ENCODE results near the gene RAB10. TPM values are rescaled to one million over a fixed set of nuclear protein-coding genes. Genes with fewer than 3 reads are reported as not detected.

Gene RAB10
- total RNA-seq, 1 donor from 2014 or later: 135 TPM

DNA sequence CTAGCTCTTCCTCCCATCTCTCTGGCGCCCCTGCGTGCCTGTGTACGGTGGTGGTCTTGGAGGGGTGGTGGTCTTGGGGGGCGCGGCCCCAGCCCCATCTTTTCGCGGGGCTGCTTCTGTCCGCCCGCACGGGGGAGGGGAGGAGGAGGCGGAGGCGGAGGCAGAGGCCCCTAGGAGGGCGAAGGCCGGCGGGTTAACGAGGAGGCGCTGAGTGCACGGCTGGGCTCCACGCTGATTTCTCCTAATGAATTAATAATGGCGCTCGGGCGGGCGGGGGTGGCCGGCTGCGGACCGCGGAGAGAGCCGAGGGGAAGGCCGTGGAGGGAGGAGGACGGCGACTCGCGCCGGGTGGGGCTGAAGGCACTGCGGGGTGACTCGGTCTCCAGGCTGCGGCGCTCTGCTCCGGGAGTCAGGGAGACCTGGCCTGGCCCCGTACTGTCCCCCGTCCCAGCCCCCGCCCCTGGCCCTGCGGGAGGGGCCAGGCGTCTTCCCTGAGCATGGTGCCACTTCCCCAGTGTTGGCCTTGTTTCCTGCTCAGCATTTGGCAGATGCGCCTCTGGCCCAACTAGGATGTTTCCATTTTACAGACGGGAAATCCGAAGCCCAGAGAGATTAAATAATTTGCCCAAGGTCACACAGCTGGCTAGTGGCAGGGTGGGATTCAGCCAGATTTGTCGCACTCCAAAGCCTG, 145.0 kb downstream of the RAB10 start:
- peaks cover 6% of the 10 kb centered on the region for H3K27me3 ChIP-seq
- TF ChIP-seq, protein P1, sequence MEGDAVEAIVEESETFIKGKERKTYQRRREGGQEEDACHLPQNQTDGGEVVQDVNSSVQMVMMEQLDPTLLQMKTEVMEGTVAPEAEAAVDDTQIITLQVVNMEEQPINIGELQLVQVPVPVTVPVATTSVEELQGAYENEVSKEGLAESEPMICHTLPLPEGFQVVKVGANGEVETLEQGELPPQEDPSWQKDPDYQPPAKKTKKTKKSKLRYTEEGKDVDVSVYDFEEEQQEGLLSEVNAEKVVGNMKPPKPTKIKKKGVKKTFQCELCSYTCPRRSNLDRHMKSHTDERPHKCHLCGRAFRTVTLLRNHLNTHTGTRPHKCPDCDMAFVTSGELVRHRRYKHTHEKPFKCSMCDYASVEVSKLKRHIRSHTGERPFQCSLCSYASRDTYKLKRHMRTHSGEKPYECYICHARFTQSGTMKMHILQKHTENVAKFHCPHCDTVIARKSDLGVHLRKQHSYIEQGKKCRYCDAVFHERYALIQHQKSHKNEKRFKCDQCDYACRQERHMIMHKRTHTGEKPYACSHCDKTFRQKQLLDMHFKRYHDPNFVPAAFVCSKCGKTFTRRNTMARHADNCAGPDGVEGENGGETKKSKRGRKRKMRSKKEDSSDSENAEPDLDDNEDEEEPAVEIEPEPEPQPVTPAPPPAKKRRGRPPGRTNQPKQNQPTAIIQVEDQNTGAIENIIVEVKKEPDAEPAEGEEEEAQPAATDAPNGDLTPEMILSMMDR (IDR thresholded peaks at IDR 0.05): no peak
- TF ChIP-seq POLR2A (IDR thresholded peaks at IDR 0.05) (no peak), POLR2AphosphoS5 (IDR thresholded peaks at IDR 0.05; ENCODE audit: insufficient read depth in 1 of 2, low read depth in 1 of 2) (no peak)
- H3K36me3 ChIP-seq: no peaks in the 10 kb centered on the region
- intact Hi-C loops (cut with DNase I): no loop called here
- DNase-seq (ENCODE audit: extremely low spot score in 2 of 2): no peak
- H3K27ac ChIP-seq: no peak overlapping the region
- peak overlapping the region; percentile 37 to 55 for H3K4me3 ChIP-seq
- no peaks in the 10 kb centered on the region for H3K9me3 ChIP-seq
- H3K4me1 ChIP-seq: peaks cover 18% of the 10 kb centered on the region

DNA sequence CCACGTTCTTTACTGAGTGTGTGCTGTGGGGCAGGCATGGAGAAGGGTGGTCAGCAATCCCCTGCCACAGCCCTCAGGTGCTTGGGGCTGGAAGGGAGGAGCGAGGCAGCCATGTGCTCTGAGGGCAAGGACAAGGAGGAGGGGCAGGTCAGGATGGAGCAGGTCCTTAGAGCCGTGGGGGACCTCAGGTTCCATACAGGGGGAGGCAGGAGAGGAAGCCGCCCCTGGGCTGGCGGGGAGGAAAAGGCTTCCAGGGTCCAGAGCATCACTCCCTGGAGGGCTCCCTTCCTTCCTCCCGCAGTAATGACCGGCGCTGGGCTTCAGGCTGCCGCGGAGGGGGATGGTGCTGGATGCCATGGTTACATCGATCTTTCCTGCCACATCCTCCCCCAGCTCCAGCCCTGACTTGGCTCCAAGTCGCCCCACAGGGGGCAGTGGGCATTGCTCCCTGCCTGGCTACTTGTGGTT, 145.6 kb downstream of the RAB10 start:
- no peaks in the 10 kb centered on the region for H3K9me3 ChIP-seq
- no peak for TF ChIP-seq POLR2A (IDR thresholded peaks at IDR 0.05)
- TF ChIP-seq POLR2AphosphoS5 (IDR thresholded peaks at IDR 0.05; ENCODE audit: insufficient read depth in 1 of 2, low read depth in 1 of 2): no peak
- TF ChIP-seq, protein P1 (IDR thresholded peaks at IDR 0.05): no peak
- no peaks in the 10 kb centered on the region for H3K36me3 ChIP-seq
- H3K4me1 ChIP-seq: peaks cover 16% of the 10 kb centered on the region
- peak overlapping the region; percentile 37 to 55 for H3K4me3 ChIP-seq
- no peak for DNase-seq (ENCODE audit: extremely low spot score in 2 of 2)
- peaks cover under 1% of the 10 kb centered on the region for H3K27me3 ChIP-seq
- no peak overlapping the region for H3K27ac ChIP-seq
- intact Hi-C loops (cut with DNase I): no loop called here

DNA sequence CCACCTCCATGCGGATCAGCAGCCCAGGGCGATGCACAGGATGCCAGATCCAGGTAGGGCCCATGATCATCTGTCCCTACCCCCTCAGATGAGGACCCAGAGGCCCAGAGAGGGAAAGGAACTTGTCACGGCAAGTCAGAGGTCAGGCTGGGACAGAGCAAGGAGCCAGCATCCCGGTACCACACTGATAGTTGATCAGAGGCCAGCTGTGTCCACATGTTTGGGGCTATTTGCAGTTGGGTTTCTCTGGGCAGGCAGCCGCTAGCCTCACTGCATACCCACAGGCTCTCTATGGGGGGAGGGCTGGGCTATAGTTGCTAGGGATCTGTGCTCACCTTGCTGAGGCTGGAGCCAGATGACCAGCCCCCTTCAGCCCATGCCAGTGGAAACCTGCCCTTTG, 148.6 kb downstream of the RAB10 start:
- TF ChIP-seq, protein P1 (IDR thresholded peaks at IDR 0.05): no peak
- no peak for TF ChIP-seq POLR2AphosphoS5 (IDR thresholded peaks at IDR 0.05; ENCODE audit: insufficient read depth in 1 of 2, low read depth in 1 of 2)
- TF ChIP-seq POLR2A (IDR thresholded peaks at IDR 0.05): no peak
- Histone ChIP-seq H3K4me3 (no peak overlapping the region), H3K4me1 (peaks cover 24% of the 10 kb centered on the region), H3K27ac (no peak overlapping the region), H3K9me3 (no peaks in the 10 kb centered on the region), H3K27me3 (no peaks in the 10 kb centered on the region), H3K36me3 (no peaks in the 10 kb centered on the region)
- intact Hi-C loops (cut with DNase I): no loop called here
- no peak for DNase-seq (ENCODE audit: extremely low spot score in 2 of 2)

GRCh38 chr2:26182887-26183630, 149.2 kb downstream of the RAB10 start:
- Histone ChIP-seq H3K27ac (no peak overlapping the region), H3K4me3 (no peak overlapping the region), H3K27me3 (no peaks in the 10 kb centered on the region), H3K4me1 (peaks cover 24% of the 10 kb centered on the region), H3K9me3 (no peaks in the 10 kb centered on the region), H3K36me3 (no peaks in the 10 kb centered on the region)
- intact Hi-C loops (cut with DNase I): no loop called here
- TF ChIP-seq POLR2AphosphoS5 (IDR thresholded peaks at IDR 0.05; ENCODE audit: insufficient read depth in 1 of 2, low read depth in 1 of 2) (no peak), POLR2A (IDR thresholded peaks at IDR 0.05) (no peak)
- TF ChIP-seq, protein P1 (IDR thresholded peaks at IDR 0.05): no peak
- no peak for DNase-seq (ENCODE audit: extremely low spot score in 2 of 2)

DNA sequence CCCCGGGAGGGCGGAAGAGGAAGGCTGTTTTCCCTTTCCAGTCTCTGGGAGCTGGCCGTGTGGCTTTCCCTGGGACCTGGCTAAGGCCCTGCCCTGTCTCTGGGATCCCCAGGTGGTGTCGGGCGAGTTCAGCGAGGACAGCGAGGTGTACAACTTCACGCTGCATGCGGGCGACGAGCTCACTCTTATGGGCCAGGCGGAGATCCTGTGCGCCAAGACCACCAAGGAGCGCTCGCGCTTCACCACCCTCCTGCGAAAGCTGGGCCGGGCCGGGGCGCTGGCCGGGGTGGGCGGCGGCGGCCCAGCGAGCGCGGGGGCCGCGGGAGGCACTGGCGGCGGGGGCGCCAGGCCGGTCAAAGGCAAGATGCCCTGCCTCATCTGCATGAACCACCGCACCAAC, 150.2 kb downstream of the RAB10 start:
- intact Hi-C loops (cut with DNase I): no loop called here
- H3K27ac ChIP-seq: no peak overlapping the region

More for the DNA sequence above, 150.2 kb downstream of the RAB10 start:
- no peak for DNase-seq (ENCODE audit: extremely low spot score in 2 of 2)
- Histone ChIP-seq H3K4me1 (peaks cover 16% of the 10 kb centered on the region), H3K9me3 (no peaks in the 10 kb centered on the region), H3K27me3 (no peaks in the 10 kb centered on the region), H3K36me3 (no peaks in the 10 kb centered on the region), H3K4me3 (peak overlapping the region; percentile 53 to 61)
- TF ChIP-seq, protein P1 (IDR thresholded peaks at IDR 0.05): no peak
- TF ChIP-seq POLR2AphosphoS5 (IDR thresholded peaks at IDR 0.05; ENCODE audit: insufficient read depth in 1 of 2, low read depth in 1 of 2): no peak
- no peak for TF ChIP-seq POLR2A (IDR thresholded peaks at IDR 0.05)
